Measurements from ENCODE around the gene NME7. TPM values are rescaled to one million over a fixed set of nuclear protein-coding genes. Genes with fewer than 3 reads are reported as not detected.

The NME7 gene
- total and polyA plus RNA-seq, 2 experiments from 2014 or later, result 39.1 to 48.5 TPM

- TF ChIP-seq JUNB (IDR thresholded peaks at IDR 0.05; ENCODE audit: unreplicated experiment), result no peak
Measured at GRCh38 chr1:169105087-169105433, 262.5 kb downstream of the NME7 start (continued).

DNA sequence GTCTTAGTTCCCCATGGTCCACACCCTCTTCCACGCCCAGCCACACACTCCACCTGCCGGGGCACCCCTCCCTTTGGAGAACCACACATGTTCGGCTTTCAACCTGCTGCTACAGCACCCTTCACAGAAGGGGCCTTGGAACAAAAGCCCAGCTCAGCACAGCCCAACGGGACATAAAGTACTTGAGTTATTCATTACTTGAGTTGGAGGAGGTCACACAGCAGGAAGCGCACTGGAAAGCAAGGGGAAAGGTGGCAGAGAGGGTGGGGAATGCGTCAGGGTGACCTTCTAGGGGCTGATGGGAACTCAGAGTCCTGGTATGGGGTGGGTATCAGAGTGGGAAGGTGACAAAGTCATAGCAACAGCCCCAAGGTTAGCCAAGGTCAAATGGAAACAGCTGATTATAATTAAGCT lies 264.1 kb downstream of the NME7 start:
- Histone ChIP-seq H3K27ac (ENCODE audit: low read depth) (no peak overlapping the region), H3K4me1 (ENCODE audit: insufficient read depth) (peaks cover 18% of the 10 kb centered on the region), H4K20me1 (replicated peaks; ENCODE audit: insufficient read depth) (no peaks in the 10 kb centered on the region), H3K4me2 (no peak overlapping the region), H3K79me2 (replicated peaks; ENCODE audit: insufficient read depth) (peaks cover 16% of the 10 kb centered on the region), H3K27me3 (ENCODE audit: insufficient read depth) (peaks cover 7% of the 10 kb centered on the region; the same call in 1 of the 2 replicates), H3F3A (replicated peaks; ENCODE audit: low read depth) (0 out of 2 replicates have a peak, but pooled peaks cover 5% of the 10 kb centered on the region), H3K4me3 (no peak overlapping the region), H3K9me2 (ENCODE audit: insufficient read depth) (no peaks in the 10 kb centered on the region; the same call in 1 of the 2 replicates), H3K36me3 (ENCODE audit: insufficient read depth) (no peaks in the 10 kb centered on the region), H2AFZ (no peak overlapping the region)
- DNase-seq (ENCODE audit: low spot score) (peak; percentile 12), ATAC-seq (no peak)
- Mint-ChIP-seq H3K36me3 (ENCODE audit: low read depth) (peaks cover 2% of the 10 kb centered on the region), H3K4me1 (peaks cover 27% of the 10 kb centered on the region), H3K4me3 (no peak overlapping the region), H3K27ac (no peak overlapping the region), H3K9me3 (peaks cover 4% of the 10 kb centered on the region; the same call in 1 of the 3 replicates), H3K27me3 (ENCODE audit: insufficient read depth, low read depth, poor library complexity) (peaks cover 8% of the 10 kb centered on the region)
- TF ChIP-seq ETS1 (IDR thresholded peaks at IDR 0.05), result no peak
- no peak for TF ChIP-seq JUNB (IDR thresholded peaks at IDR 0.05; ENCODE audit: unreplicated experiment)
- no peak for TF ChIP-seq CTCF (conservative IDR thresholded peaks at IDR 0.05; ENCODE audit: low read depth in 2 of 2)
- TF ChIP-seq, protein P1, sequence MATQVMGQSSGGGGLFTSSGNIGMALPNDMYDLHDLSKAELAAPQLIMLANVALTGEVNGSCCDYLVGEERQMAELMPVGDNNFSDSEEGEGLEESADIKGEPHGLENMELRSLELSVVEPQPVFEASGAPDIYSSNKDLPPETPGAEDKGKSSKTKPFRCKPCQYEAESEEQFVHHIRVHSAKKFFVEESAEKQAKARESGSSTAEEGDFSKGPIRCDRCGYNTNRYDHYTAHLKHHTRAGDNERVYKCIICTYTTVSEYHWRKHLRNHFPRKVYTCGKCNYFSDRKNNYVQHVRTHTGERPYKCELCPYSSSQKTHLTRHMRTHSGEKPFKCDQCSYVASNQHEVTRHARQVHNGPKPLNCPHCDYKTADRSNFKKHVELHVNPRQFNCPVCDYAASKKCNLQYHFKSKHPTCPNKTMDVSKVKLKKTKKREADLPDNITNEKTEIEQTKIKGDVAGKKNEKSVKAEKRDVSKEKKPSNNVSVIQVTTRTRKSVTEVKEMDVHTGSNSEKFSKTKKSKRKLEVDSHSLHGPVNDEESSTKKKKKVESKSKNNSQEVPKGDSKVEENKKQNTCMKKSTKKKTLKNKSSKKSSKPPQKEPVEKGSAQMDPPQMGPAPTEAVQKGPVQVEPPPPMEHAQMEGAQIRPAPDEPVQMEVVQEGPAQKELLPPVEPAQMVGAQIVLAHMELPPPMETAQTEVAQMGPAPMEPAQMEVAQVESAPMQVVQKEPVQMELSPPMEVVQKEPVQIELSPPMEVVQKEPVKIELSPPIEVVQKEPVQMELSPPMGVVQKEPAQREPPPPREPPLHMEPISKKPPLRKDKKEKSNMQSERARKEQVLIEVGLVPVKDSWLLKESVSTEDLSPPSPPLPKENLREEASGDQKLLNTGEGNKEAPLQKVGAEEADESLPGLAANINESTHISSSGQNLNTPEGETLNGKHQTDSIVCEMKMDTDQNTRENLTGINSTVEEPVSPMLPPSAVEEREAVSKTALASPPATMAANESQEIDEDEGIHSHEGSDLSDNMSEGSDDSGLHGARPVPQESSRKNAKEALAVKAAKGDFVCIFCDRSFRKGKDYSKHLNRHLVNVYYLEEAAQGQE (IDR thresholded peaks at IDR 0.05; ENCODE audit: unreplicated experiment), result no peak
- TF ChIP-seq NANOG (IDR thresholded peaks at IDR 0.05; ENCODE audit: borderline replicate concordance), result no peak
- TF ChIP-seq CREB1 (CRISPR knock-in tag; IDR thresholded peaks at IDR 0.05; ENCODE audit: low read depth), result no peak
- no peak for TF ChIP-seq ZNF114 (CRISPR knock-in tag; IDR thresholded peaks at IDR 0.05)
- TF ChIP-seq EZH2phosphoT487 (IDR thresholded peaks at IDR 0.05; ENCODE audit: unreplicated experiment), result no peak
- no peak for TF ChIP-seq POLR2AphosphoS5 (IDR thresholded peaks at IDR 0.05; ENCODE audit: low read depth)
- TF ChIP-seq STAT1 (IDR thresholded peaks at IDR 0.05; ENCODE audit: unreplicated experiment), result no peak
- TF ChIP-seq EZH2 (IDR thresholded peaks at IDR 0.05; ENCODE audit: low read depth, unreplicated experiment), result no peak
- TF ChIP-seq ZNF331 (CRISPR knock-in tag; IDR thresholded peaks at IDR 0.05; ENCODE audit: low read depth), result no peak
- TF ChIP-seq, protein P2, sequence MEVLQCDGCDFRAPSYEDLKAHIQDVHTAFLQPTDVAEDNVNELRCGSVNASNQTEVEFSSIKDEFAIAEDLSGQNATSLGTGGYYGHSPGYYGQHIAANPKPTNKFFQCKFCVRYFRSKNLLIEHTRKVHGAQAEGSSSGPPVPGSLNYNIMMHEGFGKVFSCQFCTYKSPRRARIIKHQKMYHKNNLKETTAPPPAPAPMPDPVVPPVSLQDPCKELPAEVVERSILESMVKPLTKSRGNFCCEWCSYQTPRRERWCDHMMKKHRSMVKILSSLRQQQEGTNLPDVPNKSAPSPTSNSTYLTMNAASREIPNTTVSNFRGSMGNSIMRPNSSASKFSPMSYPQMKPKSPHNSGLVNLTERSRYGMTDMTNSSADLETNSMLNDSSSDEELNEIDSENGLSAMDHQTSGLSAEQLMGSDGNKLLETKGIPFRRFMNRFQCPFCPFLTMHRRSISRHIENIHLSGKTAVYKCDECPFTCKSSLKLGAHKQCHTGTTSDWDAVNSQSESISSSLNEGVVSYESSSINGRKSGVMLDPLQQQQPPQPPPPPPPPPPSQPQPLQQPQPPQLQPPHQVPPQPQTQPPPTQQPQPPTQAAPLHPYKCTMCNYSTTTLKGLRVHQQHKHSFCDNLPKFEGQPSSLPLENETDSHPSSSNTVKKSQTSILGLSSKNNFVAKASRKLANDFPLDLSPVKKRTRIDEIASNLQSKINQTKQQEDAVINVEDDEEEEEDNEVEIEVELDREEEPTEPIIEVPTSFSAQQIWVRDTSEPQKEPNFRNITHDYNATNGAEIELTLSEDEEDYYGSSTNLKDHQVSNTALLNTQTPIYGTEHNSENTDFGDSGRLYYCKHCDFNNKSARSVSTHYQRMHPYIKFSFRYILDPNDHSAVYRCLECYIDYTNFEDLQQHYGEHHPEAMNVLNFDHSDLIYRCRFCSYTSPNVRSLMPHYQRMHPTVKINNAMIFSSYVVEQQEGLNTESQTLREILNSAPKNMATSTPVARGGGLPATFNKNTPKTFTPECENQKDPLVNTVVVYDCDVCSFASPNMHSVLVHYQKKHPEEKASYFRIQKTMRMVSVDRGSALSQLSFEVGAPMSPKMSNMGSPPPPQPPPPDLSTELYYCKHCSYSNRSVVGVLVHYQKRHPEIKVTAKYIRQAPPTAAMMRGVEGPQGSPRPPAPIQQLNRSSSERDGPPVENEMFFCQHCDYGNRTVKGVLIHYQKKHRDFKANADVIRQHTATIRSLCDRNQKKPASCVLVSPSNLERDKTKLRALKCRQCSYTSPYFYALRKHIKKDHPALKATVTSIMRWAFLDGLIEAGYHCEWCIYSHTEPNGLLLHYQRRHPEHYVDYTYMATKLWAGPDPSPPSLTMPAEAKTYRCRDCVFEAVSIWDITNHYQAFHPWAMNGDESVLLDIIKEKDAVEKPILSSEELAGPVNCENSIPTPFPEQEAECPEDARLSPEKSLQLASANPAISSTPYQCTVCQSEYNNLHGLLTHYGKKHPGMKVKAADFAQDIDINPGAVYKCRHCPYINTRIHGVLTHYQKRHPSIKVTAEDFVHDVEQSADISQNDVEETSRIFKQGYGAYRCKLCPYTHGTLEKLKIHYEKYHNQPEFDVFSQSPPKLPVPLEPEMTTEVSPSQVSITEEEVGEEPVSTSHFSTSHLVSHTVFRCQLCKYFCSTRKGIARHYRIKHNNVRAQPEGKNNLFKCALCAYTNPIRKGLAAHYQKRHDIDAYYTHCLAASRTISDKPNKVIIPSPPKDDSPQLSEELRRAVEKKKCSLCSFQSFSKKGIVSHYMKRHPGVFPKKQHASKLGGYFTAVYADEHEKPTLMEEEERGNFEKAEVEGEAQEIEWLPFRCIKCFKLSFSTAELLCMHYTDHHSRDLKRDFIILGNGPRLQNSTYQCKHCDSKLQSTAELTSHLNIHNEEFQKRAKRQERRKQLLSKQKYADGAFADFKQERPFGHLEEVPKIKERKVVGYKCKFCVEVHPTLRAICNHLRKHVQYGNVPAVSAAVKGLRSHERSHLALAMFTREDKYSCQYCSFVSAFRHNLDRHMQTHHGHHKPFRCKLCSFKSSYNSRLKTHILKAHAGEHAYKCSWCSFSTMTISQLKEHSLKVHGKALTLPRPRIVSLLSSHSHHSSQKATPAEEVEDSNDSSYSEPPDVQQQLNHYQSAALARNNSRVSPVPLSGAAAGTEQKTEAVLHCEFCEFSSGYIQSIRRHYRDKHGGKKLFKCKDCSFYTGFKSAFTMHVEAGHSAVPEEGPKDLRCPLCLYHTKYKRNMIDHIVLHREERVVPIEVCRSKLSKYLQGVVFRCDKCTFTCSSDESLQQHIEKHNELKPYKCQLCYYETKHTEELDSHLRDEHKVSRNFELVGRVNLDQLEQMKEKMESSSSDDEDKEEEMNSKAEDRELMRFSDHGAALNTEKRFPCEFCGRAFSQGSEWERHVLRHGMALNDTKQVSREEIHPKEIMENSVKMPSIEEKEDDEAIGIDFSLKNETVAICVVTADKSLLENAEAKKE (CRISPR knock-in tag; IDR thresholded peaks at IDR 0.05), result no peak
